ENCODE measurements around the gene SLC39A11. TPM values are rescaled to one million over a fixed set of nuclear protein-coding genes. Genes with fewer than 3 reads are reported as not detected.

SLC39A11 gene
- total RNA-seq, 1 experiment from 2014 or later, result 20.9 TPM

DNA sequence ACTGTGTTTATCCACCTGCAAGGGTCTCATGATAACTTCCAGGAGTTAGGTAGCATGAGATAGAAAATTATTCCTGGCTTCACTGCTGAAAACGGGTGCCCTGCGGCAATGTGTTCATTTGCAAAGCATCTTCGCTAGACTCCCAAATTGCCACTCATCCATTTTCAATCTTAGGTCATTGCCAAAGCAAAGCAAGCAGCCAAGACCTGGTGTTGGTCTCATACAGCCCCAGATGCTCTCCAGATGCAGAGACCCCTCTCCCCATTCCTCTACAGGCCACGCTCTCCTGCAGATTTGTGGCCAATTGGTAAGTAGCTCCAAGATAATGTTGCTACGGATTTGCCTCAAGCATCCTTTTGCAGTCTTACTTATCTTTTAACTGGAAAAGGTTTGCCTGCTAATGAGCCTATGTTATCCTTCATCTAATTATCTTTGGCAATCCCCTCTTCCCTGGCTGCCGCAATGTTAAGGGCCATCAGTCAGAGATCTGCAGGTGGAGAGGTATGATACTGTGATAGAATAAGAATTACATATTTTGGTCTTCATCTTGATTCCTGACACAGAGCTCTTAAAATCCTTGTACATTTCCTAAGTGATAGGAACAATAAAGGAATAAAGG is 222.0 kb downstream of the SLC39A11 start:
- DNase-seq (ENCODE audit: low spot score), result no peak

GRCh38 chr17:72869630-72870029 is 222.9 kb downstream of the SLC39A11 start:
- DNase-seq (ENCODE audit: low spot score), result no peak

GRCh38 chr17:72865954-72866353 is 226.5 kb downstream of the SLC39A11 start:
- no peak for DNase-seq (ENCODE audit: low spot score)

- no peak for DNase-seq (ENCODE audit: low spot score)
Measured at GRCh38 chr17:72863526-72864211, 228.8 kb downstream of the SLC39A11 start.

DNA sequence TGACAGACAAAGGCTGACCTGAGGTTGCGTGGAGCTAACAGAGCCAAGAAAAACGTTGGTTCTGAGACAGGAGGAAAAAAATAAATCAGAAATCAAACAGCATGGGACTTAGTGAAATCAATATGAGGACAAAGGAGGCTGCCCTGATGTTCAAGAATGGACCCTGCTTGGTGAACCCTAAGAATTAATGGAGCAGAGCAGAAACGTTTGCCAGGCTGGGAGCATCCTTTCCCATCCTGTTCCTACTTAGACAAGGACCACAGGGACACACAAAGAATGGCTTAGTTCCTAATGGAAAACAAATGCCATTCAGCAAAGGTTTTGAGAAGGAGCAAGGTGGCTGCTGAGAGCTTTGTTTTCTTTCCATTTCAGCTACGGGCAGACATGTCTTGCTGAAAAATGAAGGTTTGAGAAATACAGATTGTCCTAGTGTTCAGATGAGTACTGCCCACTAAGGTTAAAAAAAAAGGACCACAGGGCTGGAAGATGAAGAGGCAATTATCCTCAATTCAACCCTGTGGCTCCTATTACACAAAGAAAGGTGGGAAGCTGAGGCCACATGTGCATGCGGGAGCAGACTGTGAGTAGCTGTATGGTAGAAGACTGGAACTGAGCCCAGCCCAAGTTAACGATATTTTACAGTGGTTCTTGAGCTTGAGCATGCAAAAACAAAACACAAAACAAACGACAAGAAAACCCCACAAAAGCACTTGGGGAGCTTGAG is 230.1 kb downstream of the SLC39A11 start:
- DNase-seq (ENCODE audit: low spot score), result no peak

DNA sequence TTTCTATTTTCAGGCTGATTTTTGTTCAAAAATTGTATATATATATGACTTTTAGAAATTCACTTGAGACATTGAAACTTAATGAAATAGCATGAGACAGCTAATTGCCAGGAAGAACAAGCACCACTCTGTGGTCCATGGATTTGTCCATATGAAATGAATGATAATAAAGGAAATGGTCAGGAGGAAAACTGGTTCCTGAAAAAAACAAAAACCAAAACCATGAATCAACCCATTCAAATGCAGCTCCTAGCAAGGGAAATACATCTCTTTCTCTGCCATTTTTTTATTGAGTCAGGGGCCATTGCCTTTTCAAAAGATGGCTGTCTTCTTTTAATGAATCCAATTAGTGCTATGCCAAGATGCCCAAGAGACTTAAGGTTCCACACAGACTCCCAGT is 230.7 kb downstream of the SLC39A11 start:
- DNase-seq (ENCODE audit: low spot score), result no peak

DNA sequence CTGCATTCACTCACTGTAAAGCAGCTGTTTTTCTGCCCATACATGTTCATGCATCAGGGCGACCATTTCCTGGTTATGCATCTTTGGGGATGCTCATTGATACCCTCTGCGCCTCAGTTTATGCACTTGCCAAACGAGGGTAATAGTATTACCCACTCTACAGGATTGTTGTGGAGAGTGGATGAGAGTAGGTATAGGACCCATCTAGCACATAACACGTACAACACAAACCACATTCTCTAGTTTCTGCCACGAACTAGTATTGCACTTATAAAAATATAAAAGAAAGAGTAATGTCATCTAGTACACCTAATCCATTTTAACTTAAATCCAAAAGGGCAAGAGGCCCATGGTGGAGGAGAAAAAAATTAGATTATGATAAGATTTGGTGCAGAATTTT is 231.7 kb downstream of the SLC39A11 start:
- no peak for DNase-seq (ENCODE audit: low spot score)

DNA sequence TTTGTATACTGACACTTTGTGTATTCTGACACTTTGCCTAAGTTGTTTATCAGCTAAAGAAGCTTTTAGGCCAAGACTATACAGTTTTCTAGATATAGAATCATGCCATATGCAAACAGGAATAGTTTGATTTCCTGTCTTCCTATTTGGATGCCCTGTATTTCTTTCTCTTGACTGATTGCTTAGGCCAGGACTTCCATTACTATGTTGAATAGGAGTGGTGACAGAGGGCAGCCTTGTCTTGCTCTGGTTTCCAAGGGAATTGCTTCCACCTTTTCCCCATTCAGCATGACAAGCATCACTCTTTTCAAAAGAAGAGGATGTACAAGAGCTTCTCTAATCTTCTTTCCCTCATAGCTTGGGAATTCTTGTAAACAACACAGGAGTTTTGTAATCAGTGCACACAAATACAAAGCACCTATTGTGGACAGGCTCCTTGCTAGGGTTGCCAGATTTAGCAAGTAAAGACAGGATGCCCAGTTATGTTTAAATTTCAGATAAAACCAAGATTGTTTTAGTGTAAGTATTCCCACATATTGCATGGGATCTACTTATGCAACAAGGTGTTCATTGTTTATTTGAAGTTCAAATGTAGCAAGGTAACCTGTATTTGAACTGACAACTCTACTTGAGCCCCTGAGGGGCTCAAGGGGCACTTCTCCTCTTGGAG is 233.5 kb downstream of the SLC39A11 start:
- DNase-seq (ENCODE audit: low spot score), result no peak

GRCh38 chr17:72853440-72854415 is 238.8 kb downstream of the SLC39A11 start:
- no peak for DNase-seq (ENCODE audit: low spot score)

GRCh38 chr17:72852277-72852938 is 240.1 kb downstream of the SLC39A11 start:
- DNase-seq (ENCODE audit: low spot score), result no peak

DNA sequence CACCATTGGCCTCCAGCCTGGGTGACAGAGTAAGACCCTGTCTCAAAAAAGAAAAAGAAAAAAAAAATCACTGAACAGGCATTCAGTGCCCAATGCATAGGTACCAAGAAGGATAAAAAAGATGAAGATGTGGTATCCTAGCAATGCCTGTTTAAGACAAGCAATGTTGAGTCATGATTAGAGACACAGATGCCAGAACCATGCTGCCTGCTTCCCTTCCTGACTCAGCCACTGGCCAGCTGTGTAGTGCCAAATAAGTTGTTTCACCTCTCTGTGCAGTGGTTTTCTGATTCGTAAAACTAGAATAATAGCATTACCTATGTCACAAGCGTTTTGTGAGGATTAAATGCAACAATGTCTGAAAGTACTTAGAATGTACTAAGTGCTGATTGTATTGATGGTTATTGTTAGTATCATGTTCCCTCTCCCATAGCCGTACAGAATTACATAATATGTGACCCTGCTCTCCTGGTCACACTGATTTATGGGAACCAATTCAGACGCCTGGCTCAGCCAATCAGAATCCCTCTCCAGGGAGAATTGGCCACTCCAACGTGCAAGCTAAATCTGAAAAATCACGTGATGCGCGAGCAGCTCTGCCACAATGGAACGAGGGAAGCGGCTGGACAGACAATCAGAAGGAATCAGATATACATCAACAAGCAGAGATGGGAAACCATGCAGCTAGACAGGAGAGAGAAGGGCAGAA is 241.9 kb downstream of the SLC39A11 start:
- DNase-seq (ENCODE audit: low spot score), result no peak

DNA sequence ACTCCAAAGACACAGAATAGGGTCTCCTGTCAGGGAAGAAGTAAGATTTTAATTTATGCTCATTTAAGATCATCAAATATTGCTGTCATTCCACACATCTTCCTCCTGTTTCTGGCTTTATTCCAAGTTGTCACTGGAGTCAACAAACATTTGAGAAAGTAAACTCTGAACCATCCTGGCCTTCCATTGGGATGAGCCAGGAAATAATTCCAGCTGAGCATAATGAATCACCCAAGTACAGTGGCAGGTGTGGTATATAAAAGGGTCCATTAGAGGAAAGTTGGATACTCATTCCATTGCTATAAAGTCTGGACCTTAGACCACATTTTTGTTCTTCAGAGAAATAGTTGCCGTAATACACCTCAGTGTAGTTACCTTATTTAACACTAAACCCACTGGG is 246.1 kb downstream of the SLC39A11 start:
- DNase-seq (ENCODE audit: low spot score), result no peak

DNA sequence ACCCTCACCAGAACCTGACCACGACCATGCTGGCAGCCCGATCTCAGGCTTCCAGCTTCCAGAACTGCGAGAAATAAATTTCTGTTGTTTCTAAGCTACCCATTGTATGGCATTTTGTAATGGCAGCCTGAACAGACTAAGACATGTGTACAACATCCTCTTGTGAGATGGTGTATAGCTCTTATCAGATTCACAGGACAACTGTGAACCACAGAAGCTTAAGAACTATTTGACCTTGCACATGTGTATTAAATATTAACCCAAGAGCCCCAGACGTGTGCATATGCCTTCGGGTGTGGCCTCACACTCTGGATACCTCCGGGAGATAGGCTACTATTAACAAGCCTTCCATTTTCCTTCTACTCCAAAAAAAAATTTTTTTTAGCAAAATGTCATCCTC is 248.9 kb downstream of the SLC39A11 start:
- no peak for DNase-seq (ENCODE audit: low spot score)

DNA sequence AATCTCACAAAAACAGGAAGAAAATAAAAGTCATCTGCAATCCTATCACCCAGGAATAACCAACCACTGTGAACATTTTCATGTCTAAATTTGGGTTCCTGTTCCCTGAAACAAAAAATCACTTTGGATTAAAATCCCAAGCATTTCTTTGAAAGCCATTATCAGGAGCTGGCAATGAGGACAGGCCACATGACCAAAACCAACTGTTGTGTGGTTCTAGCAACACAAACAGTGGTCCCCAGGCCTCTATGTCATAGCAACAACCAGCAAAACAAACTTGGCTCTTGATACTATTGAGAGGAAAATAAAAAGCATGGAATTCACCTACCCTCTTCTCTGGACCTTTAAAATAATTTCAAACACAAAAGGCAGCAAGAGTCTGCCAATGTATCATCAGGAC is 252.5 kb downstream of the SLC39A11 start:
- DNase-seq (ENCODE audit: low spot score), result no peak

- DNase-seq (ENCODE audit: low spot score), result no peak
Measured at GRCh38 chr17:72839131-72839725, 253.3 kb downstream of the SLC39A11 start.

DNA sequence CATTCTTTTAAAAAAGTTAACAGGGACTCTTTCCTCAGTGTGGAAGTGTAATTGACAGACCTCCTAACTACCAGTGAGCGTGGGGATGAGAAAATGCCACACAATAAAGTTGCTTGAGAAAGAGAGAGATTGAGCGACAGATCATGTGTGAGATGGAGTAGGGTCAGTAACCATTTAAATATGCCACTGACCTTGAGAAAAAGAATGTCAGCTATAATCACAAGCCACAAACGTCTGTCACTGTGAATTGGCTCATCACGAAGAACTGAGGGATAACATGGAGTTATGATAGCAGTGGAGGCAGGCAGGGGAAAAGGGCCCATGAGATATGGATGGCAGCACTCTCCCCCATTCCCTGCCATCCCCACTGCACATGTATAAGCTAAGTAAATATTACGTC is 253.9 kb downstream of the SLC39A11 start:
- DNase-seq (ENCODE audit: low spot score), result no peak

GRCh38 chr17:72838068-72838467 is 254.4 kb downstream of the SLC39A11 start:
- DNase-seq (ENCODE audit: low spot score), result no peak

GRCh38 chr17:72837335-72837734 is 255.2 kb downstream of the SLC39A11 start:
- no peak for DNase-seq (ENCODE audit: low spot score)

- no peak for DNase-seq (ENCODE audit: low spot score)
Measured at GRCh38 chr17:72833128-72833765, 259.2 kb downstream of the SLC39A11 start.
